MM.1S (cell line): Measurements from ENCODE around the gene TCN2.

Experiments used
- DNase-seq: peaks from one replicate; pipeline ENCODE4 v3.0.0-alpha.2; 2015
- H2AFZ ChIP-seq: fragments of 300-600 bp; sonication (generic); 2 replicates; pipeline ENCODE4 v1.6.0; 2016; ENCODE audit warnings: antibody characterized with exemption, low read length
- H3F3A ChIP-seq: fragments of 300-600 bp; sonication (generic); 2 replicates; pipeline ENCODE4 v1.6.1; 2016; ENCODE audit warnings: mild to moderate bottlenecking, antibody characterized with exemption, low read length, moderate library complexity, mixed read lengths; ENCODE audit not compliant: insufficient read depth
- H3K27ac ChIP-seq: fragments of 300-600 bp; sonication (generic); 2 replicates; pipeline ENCODE4 v1.5.1; 2016; ENCODE audit warnings: mild to moderate bottlenecking, low read length
- H3K27me3 ChIP-seq: fragments of 300-600 bp; sonication (generic); replicated peaks from 2 replicates; pipeline ENCODE4 v1.6.0; 2016; ENCODE audit warnings: low read length; ENCODE audit not compliant: insufficient read depth
- H3K36me3 ChIP-seq: fragments of 300-600 bp; sonication (generic); replicated peaks from 2 replicates; pipeline ENCODE4 v1.6.1; 2016; ENCODE audit warnings: mild to moderate bottlenecking, low read length, mixed read lengths; ENCODE audit not compliant: insufficient read depth
- H3K4me1 ChIP-seq: fragments of 300-600 bp; sonication (generic); 2 replicates; pipeline ENCODE4 v1.6.1; 2016; ENCODE audit warnings: low read length, mixed read lengths
- H3K4me2 ChIP-seq: fragments of 300-600 bp; sonication (generic); 2 replicates; pipeline ENCODE4 v1.6.0; 2016; ENCODE audit warnings: low read depth, low read length
- H3K4me3 ChIP-seq: fragments of 300-600 bp; sonication (generic); 2 replicates; pipeline ENCODE4 v1.5.1; 2016; ENCODE audit warnings: low read length, mixed read lengths
- H3K79me2 ChIP-seq: fragments of 300-600 bp; sonication (generic); 2 replicates; pipeline ENCODE4 v1.6.1; 2016; ENCODE audit warnings: mixed run types, low read length, mixed read lengths
- H3K9ac ChIP-seq: fragments of 300-600 bp; sonication (generic); 2 replicates; pipeline ENCODE4 v1.6.1; 2016; ENCODE audit warnings: low read length, mixed read lengths
- H3K9me2 ChIP-seq: fragments of 300-600 bp; sonication (generic); replicated peaks from 2 replicates; pipeline ENCODE4 v1.6.1; 2016; ENCODE audit warnings: mild to moderate bottlenecking, low read length, mixed read lengths; ENCODE audit not compliant: insufficient read depth
- H3K9me3 ChIP-seq: fragments of 300-600 bp; sonication (generic); replicated peaks from 2 replicates; pipeline ENCODE4 v1.6.1; 2016; ENCODE audit warnings: mild to moderate bottlenecking, low read length, mixed read lengths; ENCODE audit not compliant: insufficient read depth
- H4K20me1 ChIP-seq: fragments of 300-600 bp; sonication (generic); 2 replicates; pipeline ENCODE4 v1.6.1; 2016; ENCODE audit warnings: mild to moderate bottlenecking, low read length, moderate library complexity, mixed read lengths; ENCODE audit not compliant: insufficient read depth
- CTCF ChIP-seq: fragments of 300-600 bp; sonication (generic); IDR thresholded peaks from 2 replicates; pipeline ENCODE4 v1.5.1; 2016; ENCODE audit warnings: antibody characterized with exemption, low read length, mixed read lengths
- EZH2 ChIP-seq: fragments of 300-600 bp; sonication (generic); optimal IDR thresholded peaks from 2 replicates; pipeline ENCODE3; 2017; ENCODE audit warnings: low read depth, mild to moderate bottlenecking, antibody characterized with exemption, low read length, mixed read lengths
- EZH2phosphoT487 ChIP-seq: fragments of 300-600 bp; sonication (generic); IDR thresholded peaks from 2 replicates; pipeline ENCODE4 v1.6.1; 2018; ENCODE audit warnings: antibody characterized with exemption, low read length

Gene TCN2

GRCh38 chr22:30574095-30574981 is 32.6 kb upstream of the TCN2 start, which contains the start of gene GAL3ST1:
Gene GAL3ST1, minus strand, starts transcription at chr22:30574665. Its CDS starts 17,273 bp downstream, at chr22:30557392.
- no peak for TF ChIP-seq EZH2phosphoT487
- TF ChIP-seq CTCF: no peak
- no peak for TF ChIP-seq EZH2
- Histone ChIP-seq H3K4me1 (no peaks in the 10 kb centered on the region), H4K20me1 (no peaks in the 10 kb centered on the region), H3K9ac (no peak within 1 kb of the TSS), H3F3A (no peaks in the 10 kb centered on the region), H3K27ac (no peak within 1 kb of the TSS), H3K4me3 (no peak within 1 kb of the TSS), H3K9me2 (no peaks in the 10 kb centered on the region), H3K36me3 (no peaks in the 10 kb centered on the region), H3K9me3 (no peaks in the 10 kb centered on the region), H3K27me3 (peaks cover 16% of the 10 kb centered on the region; the same call in 1 of the 2 replicates), H3K79me2 (no peaks in the 10 kb centered on the region), H2AFZ (no peak within 1 kb of the TSS), H3K4me2 (no peak within 1 kb of the TSS)
- DNase-seq: no peak

GRCh38 chr22:30574997-30575671 is 31.8 kb upstream of the TCN2 start:
- no peak for TF ChIP-seq EZH2
- no peak for TF ChIP-seq EZH2phosphoT487
- TF ChIP-seq CTCF: no peak
- no peaks in the 10 kb centered on the region for H4K20me1 ChIP-seq

DNA sequence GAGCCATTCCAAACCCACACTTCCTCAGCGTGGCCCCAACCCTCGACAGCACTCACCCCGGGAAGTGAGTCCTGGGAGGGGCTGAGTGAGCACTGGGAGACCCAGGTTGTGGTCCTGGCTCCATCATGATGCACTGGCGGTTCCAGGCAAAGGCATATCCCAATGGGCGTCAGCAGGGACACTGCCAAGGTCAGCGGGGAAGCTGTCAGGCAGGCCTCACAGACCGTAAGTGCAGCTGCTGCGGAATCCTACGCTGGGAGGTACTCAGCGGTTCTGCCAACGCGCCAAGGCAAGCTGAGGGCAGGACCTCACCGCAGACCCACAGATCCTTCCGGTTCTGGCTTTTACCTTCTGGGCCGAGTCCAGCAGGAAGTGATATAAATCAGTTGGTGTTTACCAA is 31.1 kb upstream of the TCN2 start:
- Histone ChIP-seq H3K9me2 (no peaks in the 10 kb centered on the region), H3K4me3 (no peak overlapping the region), H3K9ac (no peak overlapping the region), H3F3A (no peaks in the 10 kb centered on the region), H3K9me3 (no peaks in the 10 kb centered on the region), H3K4me2 (no peak overlapping the region), H3K79me2 (no peaks in the 10 kb centered on the region), H3K27me3 (peaks cover 9% of the 10 kb centered on the region; the same call in 1 of the 2 replicates), H3K4me1 (no peaks in the 10 kb centered on the region), H4K20me1 (no peaks in the 10 kb centered on the region), H3K36me3 (peaks cover 4% of the 10 kb centered on the region; the same call in 1 of the 2 replicates), H3K27ac (no peak overlapping the region), H2AFZ (no peak overlapping the region)
- TF ChIP-seq EZH2phosphoT487 (no peak), CTCF (no peak), EZH2 (no peak)
- DNase-seq: no peak

More at GRCh38 chr22:30574997-30575671, 31.8 kb upstream of the TCN2 start:
- Histone ChIP-seq H3K27ac (no peak overlapping the region), H3K36me3 (no peaks in the 10 kb centered on the region), H3K9me3 (no peaks in the 10 kb centered on the region), H3K9me2 (no peaks in the 10 kb centered on the region), H3K27me3 (peaks cover 9% of the 10 kb centered on the region; the same call in 1 of the 2 replicates), H3K79me2 (no peaks in the 10 kb centered on the region), H3K4me3 (no peak overlapping the region), H3K4me1 (no peaks in the 10 kb centered on the region), H3K4me2 (no peak overlapping the region), H3K9ac (no peak overlapping the region), H2AFZ (no peak overlapping the region), H3F3A (no peaks in the 10 kb centered on the region)
- no peak for DNase-seq
